Mucosa of rectum (tissue), 2 donors: Measurements from ENCODE around the gene F2.

Source experiments
- H3K27ac ChIP-seq, 2 donors: one replicate each; pipeline ENCODE4 v1.7.0; 2013; ENCODE audit warnings: inconsistent platforms in 2 of 2, low read depth in 2 of 2, low read length in 2 of 2
- H3K27me3 ChIP-seq, 2 donors: one replicate each; pipeline ENCODE4 v1.7.0; 2013; ENCODE audit warnings: low read length in 2 of 2; ENCODE audit not compliant: control insufficient read depth in 2 of 2, insufficient read depth in 2 of 2
- H3K36me3 ChIP-seq, 2 donors: one replicate each; pipeline ENCODE4 v1.7.0; 2013; ENCODE audit warnings: low read length in 2 of 2; ENCODE audit not compliant: control insufficient read depth in 2 of 2, insufficient read depth in 2 of 2
- H3K4me1 ChIP-seq, 2 donors: one replicate each; pipeline ENCODE4 v1.7.0; 2013; ENCODE audit warnings: low read length in 2 of 2, mild to moderate bottlenecking in 1 of 2; ENCODE audit not compliant: control insufficient read depth in 2 of 2, insufficient read depth in 2 of 2
- H3K4me3 ChIP-seq, 2 donors: one replicate each; pipeline ENCODE4 v1.7.0; 2013; ENCODE audit warnings: low read length in 2 of 2
- H3K9ac ChIP-seq, 2 donors: one replicate each; pipeline ENCODE4 v1.7.0; 2013; ENCODE audit warnings: low read length in 2 of 2, low read depth in 1 of 2, mild to moderate bottlenecking in 1 of 2
- H3K9me3 ChIP-seq, 2 donors: one replicate each; pipeline ENCODE4 v1.7.0; 2013; ENCODE audit warnings: low read length in 2 of 2; ENCODE audit not compliant: control insufficient read depth in 2 of 2
- donor health status: healthy.
- donor health status: Normal muscosa, but diverticular disease.

F2 gene

DNA sequence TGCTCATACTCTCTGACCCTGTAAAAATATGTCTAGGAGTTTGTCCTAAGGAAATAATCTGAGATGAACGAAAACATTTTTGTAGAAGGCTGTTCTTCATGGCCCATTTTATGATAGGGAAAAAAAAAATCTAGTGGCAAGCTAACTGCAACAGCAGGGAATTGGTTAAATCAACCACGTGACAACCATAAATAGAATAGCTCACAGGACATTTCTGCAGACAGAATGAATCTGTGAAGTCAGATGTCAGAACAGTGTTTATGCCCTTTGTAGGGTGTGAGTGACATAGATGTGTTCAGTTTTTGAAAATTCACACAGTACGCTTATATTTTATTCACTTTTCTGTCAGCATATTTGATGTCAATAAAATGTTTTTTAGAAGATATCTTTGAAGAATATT lies 34.6 kb upstream of the F2 start:
- H3K9me3 ChIP-seq: no peaks in the 10 kb centered on the region
- H3K9ac ChIP-seq: no peak overlapping the region
- H3K4me3 ChIP-seq: no peak overlapping the region
- no peaks in the 10 kb centered on the region for H3K4me1 ChIP-seq
- peaks cover 54 to 66% of the 10 kb centered on the region in 2 donors for H3K36me3 ChIP-seq
- H3K27ac ChIP-seq: no peak overlapping the region
- no peaks in the 10 kb centered on the region for H3K27me3 ChIP-seq

DNA sequence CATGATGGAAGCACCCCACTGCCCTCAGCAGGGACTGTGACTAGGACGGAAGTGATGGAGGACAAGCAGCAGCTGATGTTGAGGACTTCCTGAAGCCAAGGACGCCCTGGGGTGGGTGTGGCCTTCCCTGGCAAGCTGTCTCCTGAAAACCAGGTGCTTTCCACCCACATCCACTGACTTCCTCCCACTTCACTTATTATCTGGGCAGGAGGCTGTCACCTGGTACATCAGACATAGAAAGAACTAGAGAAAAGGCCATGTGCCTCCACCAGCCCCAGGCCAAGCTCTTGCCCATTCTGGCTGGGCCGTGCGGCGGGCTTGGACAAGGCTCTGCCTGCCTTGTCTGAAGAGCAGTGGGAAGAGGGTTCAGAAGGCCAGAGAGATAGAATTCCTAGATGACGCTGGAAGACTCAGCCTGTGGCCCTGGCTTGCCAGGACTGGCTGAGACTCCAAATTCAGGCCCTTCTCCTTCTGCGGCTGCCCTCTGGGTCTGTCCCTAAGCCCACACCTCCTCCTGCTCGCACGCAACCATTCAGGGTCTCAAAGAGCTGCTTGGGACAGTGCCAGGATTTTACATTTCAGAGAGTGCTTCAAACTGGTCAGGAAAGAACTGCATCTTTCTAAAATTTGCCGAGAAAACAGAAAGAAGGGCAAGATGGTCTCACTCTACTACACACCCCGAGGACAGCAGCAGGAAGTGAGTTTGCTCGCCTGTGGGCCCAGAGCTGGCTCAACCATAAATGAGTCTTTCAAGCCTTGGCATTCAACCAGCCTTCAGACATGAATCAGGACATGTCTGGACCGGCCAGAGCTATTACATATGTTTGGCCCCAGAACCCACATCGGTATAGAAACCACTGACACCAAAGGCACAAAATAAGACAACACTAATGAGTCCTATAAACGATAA lies 31.9 kb upstream of the F2 start:
- peaks cover 38 to 55% of the 10 kb centered on the region in 2 donors for H3K36me3 ChIP-seq

GRCh38 chr11:46690702-46691101 lies 28.3 kb upstream of the F2 start:
- no peaks in the 10 kb centered on the region for H3K4me1 ChIP-seq
- H3K27ac ChIP-seq: no peak overlapping the region
- no peaks in the 10 kb centered on the region for H3K27me3 ChIP-seq
- no peaks in the 10 kb centered on the region for H3K9me3 ChIP-seq
- H3K4me3 ChIP-seq: no peak overlapping the region
- no peak overlapping the region for H3K9ac ChIP-seq
- H3K36me3 ChIP-seq: peaks cover 54 to 68% of the 10 kb centered on the region in 2 donors

More for the DNA sequence above, 31.9 kb upstream of the F2 start:
- H3K27me3 ChIP-seq: no peaks in the 10 kb centered on the region
- no peaks in the 10 kb centered on the region for H3K4me1 ChIP-seq
- H3K4me3 ChIP-seq: no peak overlapping the region
- peak overlapping the region in 1 of 2 donors; percentile 2 for H3K27ac ChIP-seq
- H3K9ac ChIP-seq: no peak overlapping the region
- no peaks in the 10 kb centered on the region for H3K9me3 ChIP-seq

DNA sequence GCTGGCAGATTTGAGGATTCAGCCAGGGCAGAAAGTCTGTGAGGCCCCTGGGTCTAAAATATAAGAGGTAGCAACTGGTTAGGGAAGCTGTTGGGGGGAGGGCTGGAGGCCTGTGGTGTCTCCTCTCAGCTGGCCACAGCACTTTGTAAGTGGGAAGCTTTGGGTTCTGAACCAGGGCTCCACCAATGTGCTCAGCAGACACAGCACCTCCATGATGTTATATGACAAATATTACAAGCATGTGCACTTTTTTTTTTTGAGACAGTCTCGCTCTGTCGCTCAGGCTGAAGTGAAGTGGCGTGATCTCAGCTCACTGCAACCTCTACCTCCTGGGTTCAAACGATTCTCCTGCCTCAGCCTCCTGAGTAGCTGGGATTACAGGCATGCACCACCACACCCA lies 26.6 kb upstream of the F2 start:
- H3K4me1 ChIP-seq: peaks cover 2 to 6% of the 10 kb centered on the region in 2 donors
- no peak overlapping the region for H3K27ac ChIP-seq
- H3K4me3 ChIP-seq: no peak overlapping the region
- peaks cover 52 to 66% of the 10 kb centered on the region in 2 donors for H3K36me3 ChIP-seq
- no peak overlapping the region for H3K9ac ChIP-seq
- H3K27me3 ChIP-seq: no peaks in the 10 kb centered on the region
- H3K9me3 ChIP-seq: no peaks in the 10 kb centered on the region

DNA sequence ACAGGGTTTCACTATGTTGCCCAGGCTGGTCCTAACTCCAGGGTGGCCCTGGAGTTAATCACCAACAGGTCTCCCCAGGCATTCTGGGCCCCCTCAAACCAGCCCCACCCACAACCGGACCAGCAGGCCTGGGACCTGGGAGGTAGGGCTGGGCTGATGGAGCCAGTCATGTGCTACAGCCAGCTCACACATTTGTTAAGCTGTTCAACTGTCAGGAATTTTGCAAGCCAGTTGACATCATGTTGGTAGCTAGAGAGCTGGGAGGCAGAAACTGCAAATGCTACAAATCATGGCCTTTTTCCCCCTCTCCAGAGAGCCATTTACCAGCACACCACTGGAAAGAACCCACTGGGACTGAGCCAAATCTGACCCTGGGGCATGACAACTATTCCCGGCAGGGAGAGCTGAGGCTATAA lies 25.4 kb upstream of the F2 start:
- peaks cover 6 to 14% of the 10 kb centered on the region in 2 donors for H3K4me1 ChIP-seq
- no peak overlapping the region for H3K9ac ChIP-seq
- H3K27ac ChIP-seq: no peak overlapping the region
- H3K9me3 ChIP-seq: no peaks in the 10 kb centered on the region
- peaks cover 42 to 55% of the 10 kb centered on the region in 2 donors for H3K36me3 ChIP-seq
- no peak overlapping the region for H3K4me3 ChIP-seq
- H3K27me3 ChIP-seq: no peaks in the 10 kb centered on the region

DNA sequence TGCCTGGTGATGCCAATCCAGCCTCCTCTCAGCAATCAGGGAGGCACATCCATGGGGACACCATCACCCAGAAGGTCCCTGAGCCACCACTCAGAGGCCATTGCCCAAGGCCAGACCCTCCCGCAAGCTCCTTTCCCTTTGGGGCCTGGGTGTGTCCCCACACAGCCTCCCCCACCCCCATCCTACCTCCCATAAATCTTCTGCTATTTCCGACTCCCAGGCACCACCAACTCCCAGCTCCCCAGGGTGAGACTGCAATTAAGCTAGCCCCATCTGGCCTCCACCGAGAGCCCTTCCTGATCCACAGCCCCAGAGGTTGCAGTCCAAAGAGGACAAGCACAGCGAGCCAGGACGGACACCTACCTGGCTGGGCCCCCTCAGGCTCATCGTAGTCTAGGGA lies 24.9 kb upstream of the F2 start:
- Histone ChIP-seq H3K9me3 (no peaks in the 10 kb centered on the region), H3K4me3 (no peak overlapping the region), H3K27ac (no peak overlapping the region), H3K4me1 (peaks cover 11 to 18% of the 10 kb centered on the region in 2 donors), H3K27me3 (no peaks in the 10 kb centered on the region), H3K36me3 (peaks cover 42 to 54% of the 10 kb centered on the region in 2 donors), H3K9ac (no peak overlapping the region)

GRCh38 chr11:46694607-46695006 lies 24.4 kb upstream of the F2 start:
- H3K36me3 ChIP-seq: peaks cover 42 to 51% of the 10 kb centered on the region in 2 donors
- no peaks in the 10 kb centered on the region for H3K27me3 ChIP-seq
- no peak overlapping the region for H3K9ac ChIP-seq
- H3K9me3 ChIP-seq: no peaks in the 10 kb centered on the region
- H3K4me1 ChIP-seq: peaks cover 13 to 22% of the 10 kb centered on the region in 2 donors
- H3K4me3 ChIP-seq: no peak overlapping the region
- no peak overlapping the region for H3K27ac ChIP-seq

DNA sequence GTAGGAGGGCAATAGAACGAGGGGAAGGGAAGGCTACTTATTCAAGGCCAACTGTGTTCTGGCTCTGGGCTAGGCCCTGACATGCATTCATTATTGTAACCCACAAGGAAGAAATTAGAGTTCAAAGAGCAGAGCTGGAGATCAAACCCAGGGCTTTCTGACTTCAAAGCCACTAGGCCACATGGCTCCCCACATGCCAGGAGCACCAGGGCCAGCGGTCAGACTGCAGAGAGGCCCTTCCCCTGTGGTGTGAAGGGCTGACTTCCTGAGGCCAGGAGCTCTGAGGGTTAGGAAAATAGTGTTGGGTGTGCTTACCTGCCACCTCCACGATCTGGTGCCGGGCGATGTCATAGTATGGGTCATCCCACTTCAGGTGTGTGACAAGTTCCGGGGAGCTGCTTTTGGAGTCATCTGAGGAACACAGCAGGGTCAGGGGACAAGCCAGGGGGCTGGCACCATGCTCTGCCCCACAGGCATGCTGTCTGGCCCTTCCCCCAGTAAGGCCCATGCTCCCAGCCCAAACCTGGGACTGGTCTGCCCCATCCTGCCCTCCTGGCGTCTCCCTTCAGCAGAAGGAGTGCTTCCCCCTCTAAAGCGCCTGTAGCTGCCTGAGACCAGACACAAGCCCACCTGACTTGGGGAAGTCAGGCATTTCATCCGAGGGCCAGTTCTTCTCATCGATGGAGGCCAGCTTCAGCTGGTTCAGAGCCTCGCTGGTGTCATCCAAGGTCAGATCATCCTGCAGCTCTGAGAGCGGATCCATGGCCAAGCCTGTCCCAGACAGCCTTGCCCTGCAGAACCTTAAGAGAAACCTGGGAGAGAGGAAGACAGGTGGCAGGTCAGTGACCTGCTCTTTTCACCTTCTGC lies 23.4 kb upstream of the F2 start:
- Histone ChIP-seq H3K27ac (no peak overlapping the region), H3K36me3 (peaks cover 39 to 46% of the 10 kb centered on the region in 2 donors), H3K4me3 (no peak overlapping the region), H3K9me3 (no peaks in the 10 kb centered on the region), H3K4me1 (peaks cover 13 to 22% of the 10 kb centered on the region in 2 donors), H3K9ac (no peak overlapping the region), H3K27me3 (no peaks in the 10 kb centered on the region)

GRCh38 chr11:46696212-46696558 lies 22.8 kb upstream of the F2 start:
- H3K4me3 ChIP-seq: no peak overlapping the region
- H3K27ac ChIP-seq: no peak overlapping the region
- H3K9me3 ChIP-seq: no peaks in the 10 kb centered on the region
- H3K36me3 ChIP-seq: peaks cover 39 to 43% of the 10 kb centered on the region in 2 donors
- H3K4me1 ChIP-seq: peaks cover 13 to 22% of the 10 kb centered on the region in 2 donors
- no peaks in the 10 kb centered on the region for H3K27me3 ChIP-seq
- H3K9ac ChIP-seq: no peak overlapping the region

GRCh38 chr11:46697303-46697702 lies 21.7 kb upstream of the F2 start:
- H3K4me1 ChIP-seq: peaks cover 18 to 27% of the 10 kb centered on the region in 2 donors
- H3K4me3 ChIP-seq: no peak overlapping the region
- H3K27me3 ChIP-seq: no peaks in the 10 kb centered on the region
- H3K9me3 ChIP-seq: no peaks in the 10 kb centered on the region
- peaks cover 34 to 35% of the 10 kb centered on the region in 2 donors for H3K36me3 ChIP-seq
- peak overlapping the region in 1 of 2 donors; percentile 8 for H3K9ac ChIP-seq
- no peak overlapping the region for H3K27ac ChIP-seq
